GM12891 (cell line): ENCODE results near the gene PRR20G. TPM values are rescaled to one million over a fixed set of nuclear protein-coding genes. Genes with fewer than 3 reads are reported as not detected.

ENCODE experiments used
- DNase-seq: peaks from one replicate; pipeline ENCODE4 v3.0.0; 2011; ENCODE audit warnings: low spot score; ENCODE audit not compliant: insufficient read length
- FAIRE-seq: peaks from 2 replicates; lab custom pipeline; 2011; peaks lifted over from hg19 to GRCh38; lab: Jason Lieb, UNC
- PAX5 ChIP-seq: IDR thresholded peaks from 2 replicates; pipeline ENCODE4 v1.6.1; 2011; ENCODE audit warnings: low read length, moderate library complexity, mild to moderate bottlenecking; ENCODE audit not compliant: insufficient read depth, severe bottlenecking
- POLR2A ChIP-seq: IDR thresholded peaks from 2 replicates; pipeline ENCODE4 v1.6.1; 2011; ENCODE audit warnings: low read depth, low read length, control low read depth
- POLR2AphosphoS5 ChIP-seq: IDR thresholded peaks from 2 replicates; pipeline ENCODE4 v1.6.1; 2011; ENCODE audit warnings: low read depth, low read length, control low read depth
- POU2F2 ChIP-seq: IDR thresholded peaks from 2 replicates; pipeline ENCODE4 v1.6.1; 2011; ENCODE audit warnings: low read depth, mild to moderate bottlenecking, control low read depth, low read length, moderate library complexity
- SPI1 ChIP-seq: IDR thresholded peaks from 2 replicates; pipeline ENCODE4 v1.6.1; 2011; ENCODE audit warnings: low read depth, low read length, control low read depth
- TAF1 ChIP-seq: IDR thresholded peaks from 2 replicates; pipeline ENCODE4 v1.6.1; 2011; ENCODE audit warnings: low read depth, low read length, control low read depth
- polyA plus RNA-seq: library from polyadenylated mRNA; unstranded; fragments of >200 nt; gene quantifications from one replicate; pipeline ENCODE4 v1.2.1, GENCODE V29; 2012; ENCODE audit warnings: low read depth, missing spikeins, inconsistent platforms; ENCODE audit not compliant: missing spikeins

PRR20G gene
- polyA plus RNA-seq: not detected

GRCh38 chr3:127287840-127288239, at the start of gene PRR20G:
Gene PRR20G (minus strand): TSS chr3:127288046. CDS start chr3:127287365, 681 bp downstream.
- FAIRE-seq: no peak
- TF ChIP-seq POLR2AphosphoS5 (no peak), TAF1 (no peak), SPI1 (no peak), POU2F2 (no peak), POLR2A (no peak), PAX5 (no peak)
- no peak for DNase-seq

GRCh38 chr3:127337001-127337400, 49.2 kb upstream of the PRR20G start:
- TF ChIP-seq SPI1: no peak
- no peak for TF ChIP-seq PAX5
- TF ChIP-seq POLR2AphosphoS5: no peak
- TF ChIP-seq POU2F2: no peak
- TF ChIP-seq POLR2A: no peak
- TF ChIP-seq TAF1: no peak
- DNase-seq (no peak), FAIRE-seq (no peak)

- TF ChIP-seq SPI1 (no peak), POLR2A (no peak), PAX5 (no peak), POLR2AphosphoS5 (no peak), POU2F2 (no peak), TAF1 (no peak)
- no peak for DNase-seq
- no peak for FAIRE-seq
These were observed 48.3 kb upstream of the PRR20G start for GRCh38 chr3:127336101-127336500.

- DNase-seq (no peak), FAIRE-seq (no peak)
- TF ChIP-seq POLR2A (no peak), TAF1 (no peak), PAX5 (no peak)
These were observed 42.5 kb upstream of the PRR20G start for GRCh38 chr3:127330385-127330784.

GRCh38 chr3:127329631-127330285, 41.9 kb upstream of the PRR20G start:
- DNase-seq (no peak), FAIRE-seq (no peak)

GRCh38 chr3:127328421-127328820, 40.6 kb upstream of the PRR20G start:
- no peak for TF ChIP-seq PAX5
- no peak for TF ChIP-seq TAF1
- TF ChIP-seq POLR2AphosphoS5: no peak
- TF ChIP-seq POLR2A: no peak
- no peak for TF ChIP-seq POU2F2
- no peak for TF ChIP-seq SPI1
- FAIRE-seq (no peak), DNase-seq (no peak)

More at GRCh38 chr3:127329631-127330285, 41.9 kb upstream of the PRR20G start:
- TF ChIP-seq POLR2A: no peak
- TF ChIP-seq POLR2AphosphoS5: no peak
- TF ChIP-seq SPI1: no peak
- no peak for TF ChIP-seq POU2F2
- TF ChIP-seq PAX5: no peak
- TF ChIP-seq TAF1: no peak

- DNase-seq: no peak
- FAIRE-seq: no peak
- TF ChIP-seq POU2F2: no peak
These were observed 38.5 kb upstream of the PRR20G start for GRCh38 chr3:127326341-127326740.

GRCh38 chr3:127325629-127325961, 37.7 kb upstream of the PRR20G start:
- FAIRE-seq: no peak
- no peak for DNase-seq

GRCh38 chr3:127324913-127325628, 37.2 kb upstream of the PRR20G start:
- no peak for DNase-seq
- FAIRE-seq: no peak
- TF ChIP-seq POU2F2 (no peak), POLR2A (no peak), POLR2AphosphoS5 (no peak), TAF1 (no peak)

More at GRCh38 chr3:127325629-127325961, 37.7 kb upstream of the PRR20G start:
- no peak for TF ChIP-seq SPI1
- no peak for TF ChIP-seq POLR2AphosphoS5
- TF ChIP-seq POLR2A: no peak
- TF ChIP-seq POU2F2: no peak

GRCh38 chr3:127324076-127324475, 36.2 kb upstream of the PRR20G start:
- no peak for FAIRE-seq
- DNase-seq: no peak
- no peak for TF ChIP-seq POLR2AphosphoS5
- TF ChIP-seq POLR2A: no peak
- no peak for TF ChIP-seq TAF1
- TF ChIP-seq POU2F2: no peak
- no peak for TF ChIP-seq SPI1
- TF ChIP-seq PAX5: no peak
